ENCODE data around the gene FADS2. TPM values are rescaled to one million over a fixed set of nuclear protein-coding genes. Genes with fewer than 3 reads are reported as not detected.

Gene FADS2
- total RNA-seq, 1 donor from 2014 or later = 10.9 TPM

GRCh38 chr11:61907282-61907681, 79.2 kb downstream of the FADS2 start:
- ATAC-seq (ENCODE audit: low read depth) = no peak
- CTCF ChIA-PET = interaction anchor here (1.9 kb wide), 2 partner anchors 8 to 175 kb away, joined by 6 to 9 read pairs; no protein-coding TSS in a partner anchor
- POLR2A ChIA-PET = no interaction called here
- Mint-ChIP-seq H3K4me3 (no peak overlapping the region), H3K4me1 (no peaks in the 10 kb centered on the region), H3K36me3 (ENCODE audit: low read depth) (no peaks in the 10 kb centered on the region), H3K27me3 (no peaks in the 10 kb centered on the region), H3K27ac (peak overlapping the region; percentile 46), H3K9me3 (no peaks in the 10 kb centered on the region)
- no peak for TF ChIP-seq CTCF (IDR thresholded peaks at IDR 0.05)
- intact Hi-C loops (cut with micrococcal nuclease) = no loop called here
- no peak for DNase-seq

DNA sequence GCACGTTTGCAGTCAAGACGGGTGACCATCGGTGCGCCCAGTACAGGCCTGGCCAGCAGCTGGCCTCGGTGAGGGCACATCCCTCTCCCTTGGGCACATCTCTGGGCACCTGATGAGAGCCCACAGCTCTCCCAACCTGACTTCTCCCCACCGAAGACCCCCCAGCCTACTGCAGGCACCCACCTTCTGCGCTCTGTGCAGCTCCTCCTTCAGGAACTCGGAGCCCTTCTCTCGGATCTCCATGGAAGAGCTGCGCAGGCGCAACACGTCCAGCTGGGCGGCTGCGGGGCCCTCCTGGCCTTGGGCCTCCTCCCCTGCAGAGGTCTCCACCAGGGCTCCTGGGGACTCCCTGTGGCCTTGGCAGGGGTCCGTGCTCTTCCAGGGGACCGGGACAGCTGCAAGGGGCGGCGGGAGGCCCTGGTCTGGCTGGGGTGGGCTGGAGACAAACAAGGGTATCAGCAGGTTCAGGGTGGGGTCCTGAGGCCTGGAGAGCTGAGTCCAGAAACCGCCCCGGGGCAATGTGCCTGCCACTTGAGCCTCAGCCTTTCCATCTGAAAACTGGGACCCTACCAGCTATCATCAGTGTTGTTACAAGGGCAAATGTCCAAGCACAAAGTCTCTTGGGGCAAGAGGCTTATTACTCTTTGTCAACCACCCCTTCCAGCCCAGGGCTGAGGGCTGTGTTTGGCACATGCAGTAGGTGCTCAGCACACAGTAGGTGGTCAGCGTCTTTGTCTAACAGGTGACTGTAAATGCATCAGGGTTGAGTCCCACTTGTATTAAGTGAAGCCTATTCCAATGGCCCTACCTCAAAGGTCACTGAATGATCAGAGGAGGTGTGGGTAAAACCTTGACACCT, 80.0 kb downstream of the FADS2 start:
- H3K4me1 Mint-ChIP-seq = no peaks in the 10 kb centered on the region
- intact Hi-C loops (cut with micrococcal nuclease) = no loop called here
- DNase-seq = no peak
- ATAC-seq (ENCODE audit: low read depth) = no peak
- CTCF ChIA-PET = interaction anchor here (1.9 kb wide), 2 partner anchors 9 to 174 kb away, joined by 6 to 9 read pairs; no protein-coding TSS in a partner anchor
- H3K27ac Mint-ChIP-seq = no peak overlapping the region
- no peak for TF ChIP-seq CTCF (IDR thresholded peaks at IDR 0.05)
- H3K36me3 Mint-ChIP-seq (ENCODE audit: low read depth) = no peaks in the 10 kb centered on the region
- POLR2A ChIA-PET = interaction anchor here (0.6 to 0.8 kb wide), 4 partner anchors 36 to 262 kb away, joined by 3 to 4 read pairs (median 3); no protein-coding TSS in a partner anchor
- no peaks in the 10 kb centered on the region for H3K9me3 Mint-ChIP-seq
- H3K27me3 Mint-ChIP-seq = no peaks in the 10 kb centered on the region
- no peak overlapping the region for H3K4me3 Mint-ChIP-seq

GRCh38 chr11:61908730-61909316, 80.7 kb downstream of the FADS2 start:
- peaks cover 4% of the 10 kb centered on the region for H3K27me3 Mint-ChIP-seq
- CTCF ChIA-PET = interaction anchor here (1.7 to 1.9 kb wide), 4 partner anchors 10 to 173 kb away, joined by 6 to 9 read pairs (median 6); no protein-coding TSS in a partner anchor
- H3K4me1 Mint-ChIP-seq = no peaks in the 10 kb centered on the region
- H3K36me3 Mint-ChIP-seq (ENCODE audit: low read depth) = no peaks in the 10 kb centered on the region
- no peak for TF ChIP-seq CTCF (IDR thresholded peaks at IDR 0.05)
- H3K9me3 Mint-ChIP-seq = no peaks in the 10 kb centered on the region
- DNase-seq = no peak
- POLR2A ChIA-PET = interaction anchor here (0.6 to 0.8 kb wide), 2 partner anchors 35 to 59 kb away, joined by 3 to 4 read pairs; no protein-coding TSS in a partner anchor
- intact Hi-C loops (cut with micrococcal nuclease) = no loop called here
- H3K4me3 Mint-ChIP-seq = no peak overlapping the region
- ATAC-seq (ENCODE audit: low read depth) = no peak
- no peak overlapping the region for H3K27ac Mint-ChIP-seq

GRCh38 chr11:61910187-61911127, 82.4 kb downstream of the FADS2 start:
- TF ChIP-seq CTCF (IDR thresholded peaks at IDR 0.05) = no peak
- Mint-ChIP-seq H3K9me3 (no peaks in the 10 kb centered on the region), H3K4me3 (no peak overlapping the region), H3K4me1 (no peaks in the 10 kb centered on the region), H3K27ac (no peak overlapping the region), H3K27me3 (peaks cover 18% of the 10 kb centered on the region), H3K36me3 (ENCODE audit: low read depth) (no peaks in the 10 kb centered on the region)
- intact Hi-C loops (cut with micrococcal nuclease) = no loop called here
- POLR2A ChIA-PET = no interaction called here
- ATAC-seq (ENCODE audit: low read depth) (no peak), DNase-seq (no peak)
- CTCF ChIA-PET = interaction anchor here (0.6 to 1.8 kb wide), 3 partner anchors 12 to 172 kb away, joined by 3 to 6 read pairs (median 6); no protein-coding TSS in a partner anchor
